ENCODE data around the gene KASH5.

Gene KASH5

DNA sequence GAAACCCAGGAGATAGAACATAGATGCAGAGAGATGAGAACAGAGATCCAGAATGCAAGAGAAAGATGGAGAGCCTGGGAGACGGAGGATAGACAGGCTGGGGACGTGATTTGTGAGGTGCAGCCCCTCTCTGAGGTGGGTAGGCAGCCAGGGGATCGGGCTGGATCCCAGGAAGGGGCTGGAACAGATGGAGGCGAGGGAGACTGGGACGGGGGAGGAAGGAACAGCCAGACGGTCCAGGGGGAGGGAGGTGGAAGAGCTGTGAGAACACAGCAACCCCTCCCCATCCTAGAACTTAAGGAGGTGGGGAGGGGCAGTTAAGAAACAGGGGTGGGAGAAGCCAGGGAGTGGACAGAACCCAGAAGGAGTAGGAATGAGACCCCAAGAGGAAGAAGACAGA, 50.2 kb downstream of the KASH5 start:
- no peaks in the 10 kb centered on the region for H3K9me2 ChIP-seq (ENCODE audit: low read depth, low read length)
- H4K20me1 ChIP-seq (ENCODE audit: insufficient read depth, low read length) = no peaks in the 10 kb centered on the region
- no peaks in the 10 kb centered on the region for H3K9me3 ChIP-seq (ENCODE audit: low read length)
- no peak overlapping the region for H3K27ac ChIP-seq (ENCODE audit: low read depth, low read length, poor library complexity, severe bottlenecking)
- H3K9ac ChIP-seq (ENCODE audit: low read length) = no peak overlapping the region
- peaks cover 6% of the 10 kb centered on the region for H3K4me1 ChIP-seq (ENCODE audit: insufficient read depth, low read length, severe bottlenecking)
- H3F3A ChIP-seq (ENCODE audit: insufficient read depth, low read length) = peaks cover 6% of the 10 kb centered on the region; the same call in 1 of the 2 replicates
- no peak overlapping the region for H2AFZ ChIP-seq (ENCODE audit: low read length)
- TF ChIP-seq, protein P1, sequence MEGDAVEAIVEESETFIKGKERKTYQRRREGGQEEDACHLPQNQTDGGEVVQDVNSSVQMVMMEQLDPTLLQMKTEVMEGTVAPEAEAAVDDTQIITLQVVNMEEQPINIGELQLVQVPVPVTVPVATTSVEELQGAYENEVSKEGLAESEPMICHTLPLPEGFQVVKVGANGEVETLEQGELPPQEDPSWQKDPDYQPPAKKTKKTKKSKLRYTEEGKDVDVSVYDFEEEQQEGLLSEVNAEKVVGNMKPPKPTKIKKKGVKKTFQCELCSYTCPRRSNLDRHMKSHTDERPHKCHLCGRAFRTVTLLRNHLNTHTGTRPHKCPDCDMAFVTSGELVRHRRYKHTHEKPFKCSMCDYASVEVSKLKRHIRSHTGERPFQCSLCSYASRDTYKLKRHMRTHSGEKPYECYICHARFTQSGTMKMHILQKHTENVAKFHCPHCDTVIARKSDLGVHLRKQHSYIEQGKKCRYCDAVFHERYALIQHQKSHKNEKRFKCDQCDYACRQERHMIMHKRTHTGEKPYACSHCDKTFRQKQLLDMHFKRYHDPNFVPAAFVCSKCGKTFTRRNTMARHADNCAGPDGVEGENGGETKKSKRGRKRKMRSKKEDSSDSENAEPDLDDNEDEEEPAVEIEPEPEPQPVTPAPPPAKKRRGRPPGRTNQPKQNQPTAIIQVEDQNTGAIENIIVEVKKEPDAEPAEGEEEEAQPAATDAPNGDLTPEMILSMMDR (IDR thresholded peaks at IDR 0.05; ENCODE audit: low read length) = no peak
- no peak for TF ChIP-seq EZH2 (IDR thresholded peaks at IDR 0.05; ENCODE audit: borderline replicate concordance, low read length)
- no peak overlapping the region for H3K4me2 ChIP-seq (ENCODE audit: low read length)
- H3K36me3 ChIP-seq (ENCODE audit: insufficient read depth, low read length) = no peaks in the 10 kb centered on the region
- no peaks in the 10 kb centered on the region for H3K79me2 ChIP-seq (ENCODE audit: insufficient read depth, low read length)
- no peak overlapping the region for H3K4me3 ChIP-seq (ENCODE audit: low read depth, low read length, poor library complexity, severe bottlenecking)
- H3K27me3 ChIP-seq (ENCODE audit: insufficient read depth, low read length) = peaks cover 19% of the 10 kb centered on the region

DNA sequence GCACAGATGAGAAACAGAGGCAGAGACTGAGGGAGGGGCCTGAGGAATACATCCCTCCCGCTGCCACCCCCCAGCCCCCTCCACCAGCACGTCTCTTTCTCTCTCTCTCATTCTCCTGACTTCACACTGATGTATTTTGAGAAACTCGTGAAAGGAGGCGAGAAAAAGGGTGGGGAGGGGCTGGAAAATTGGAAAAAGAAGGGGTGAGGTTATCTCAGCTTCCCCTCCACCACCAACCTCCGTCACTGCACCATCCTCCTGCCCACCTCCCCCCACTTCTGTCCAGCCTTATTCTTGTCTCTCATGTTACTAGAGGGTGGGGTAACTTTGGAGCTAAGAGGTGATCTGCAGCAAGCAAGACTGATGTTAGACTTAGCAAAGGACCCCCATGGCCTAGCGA, 51.8 kb downstream of the KASH5 start:
- H3K4me2 ChIP-seq (ENCODE audit: low read length) = no peak overlapping the region
- H2AFZ ChIP-seq (ENCODE audit: low read length) = no peak overlapping the region
- H4K20me1 ChIP-seq (ENCODE audit: insufficient read depth, low read length) = no peaks in the 10 kb centered on the region
- TF ChIP-seq, protein P1 (IDR thresholded peaks at IDR 0.05; ENCODE audit: low read length) = no peak
- no peak for TF ChIP-seq EZH2 (IDR thresholded peaks at IDR 0.05; ENCODE audit: borderline replicate concordance, low read length)
- no peak overlapping the region for H3K4me3 ChIP-seq (ENCODE audit: low read depth, low read length, poor library complexity, severe bottlenecking)
- no peak overlapping the region for H3K27ac ChIP-seq (ENCODE audit: low read depth, low read length, poor library complexity, severe bottlenecking)
- no peaks in the 10 kb centered on the region for H3K9me2 ChIP-seq (ENCODE audit: low read depth, low read length)
- no peaks in the 10 kb centered on the region for H3K79me2 ChIP-seq (ENCODE audit: insufficient read depth, low read length)
- no peak overlapping the region for H3K9ac ChIP-seq (ENCODE audit: low read length)
- no peaks in the 10 kb centered on the region for H3K36me3 ChIP-seq (ENCODE audit: insufficient read depth, low read length)
- H3K9me3 ChIP-seq (ENCODE audit: low read length) = no peaks in the 10 kb centered on the region
- H3F3A ChIP-seq (ENCODE audit: insufficient read depth, low read length) = peaks cover 6% of the 10 kb centered on the region; the same call in 1 of the 2 replicates
- H3K27me3 ChIP-seq (ENCODE audit: insufficient read depth, low read length) = peaks cover 19% of the 10 kb centered on the region
- H3K4me1 ChIP-seq (ENCODE audit: insufficient read depth, low read length, severe bottlenecking) = peaks cover 11% of the 10 kb centered on the region

DNA sequence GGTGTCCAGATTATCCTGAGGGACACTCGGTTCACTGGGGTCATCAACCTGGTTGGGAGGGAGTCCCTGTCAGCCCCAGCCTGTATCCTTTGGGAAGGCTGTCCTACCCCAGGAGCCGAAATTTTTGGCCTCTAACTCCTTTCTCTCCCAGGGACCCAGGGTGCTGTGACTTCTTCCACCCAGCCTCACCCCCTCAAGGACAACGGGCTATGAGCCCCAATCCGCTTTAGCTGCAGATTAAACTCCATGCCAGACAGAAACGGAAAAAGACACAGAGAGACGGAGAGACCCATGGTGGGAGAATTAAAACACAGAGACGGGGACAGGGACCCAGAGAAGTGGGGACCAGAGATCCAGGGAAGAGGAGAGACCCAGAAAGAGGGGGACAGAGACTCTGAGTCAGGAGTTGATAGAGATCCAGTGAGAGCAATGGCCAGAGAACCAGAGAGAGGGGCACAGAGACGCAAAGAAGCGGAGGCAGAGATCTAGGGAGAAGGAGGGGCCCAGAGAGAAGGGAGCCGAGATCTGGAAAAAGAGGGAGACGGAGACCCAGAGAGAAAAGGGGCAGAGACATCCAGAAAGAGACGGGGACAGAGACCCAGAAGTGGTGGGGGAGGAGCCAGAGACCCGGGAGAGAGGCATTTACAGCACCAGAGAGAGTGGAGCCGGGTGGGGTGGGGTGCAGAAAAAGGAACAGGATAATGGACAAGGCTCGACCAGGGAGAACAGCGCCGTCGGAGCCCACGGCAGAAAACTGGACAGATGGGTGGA, 52.6 kb downstream of the KASH5 start:
- Histone ChIP-seq H2AFZ (ENCODE audit: low read length) (no peak overlapping the region), H3K27me3 (ENCODE audit: insufficient read depth, low read length) (peaks cover 19% of the 10 kb centered on the region), H3K4me3 (ENCODE audit: low read depth, low read length, poor library complexity, severe bottlenecking) (no peak overlapping the region)

More for the DNA sequence above, 52.6 kb downstream of the KASH5 start:
- Histone ChIP-seq H3K9me3 (ENCODE audit: low read length) (no peaks in the 10 kb centered on the region), H3K36me3 (ENCODE audit: insufficient read depth, low read length) (no peaks in the 10 kb centered on the region), H3K27ac (ENCODE audit: low read depth, low read length, poor library complexity, severe bottlenecking) (no peak overlapping the region), H4K20me1 (ENCODE audit: insufficient read depth, low read length) (no peaks in the 10 kb centered on the region), H3K9ac (ENCODE audit: low read length) (no peak overlapping the region), H3K4me1 (ENCODE audit: insufficient read depth, low read length, severe bottlenecking) (peaks cover 11% of the 10 kb centered on the region), H3K79me2 (ENCODE audit: insufficient read depth, low read length) (no peaks in the 10 kb centered on the region), H3K9me2 (ENCODE audit: low read depth, low read length) (no peaks in the 10 kb centered on the region), H3F3A (ENCODE audit: insufficient read depth, low read length) (peaks cover 6% of the 10 kb centered on the region), H3K4me2 (ENCODE audit: low read length) (no peak overlapping the region)
- TF ChIP-seq, protein P1 (IDR thresholded peaks at IDR 0.05; ENCODE audit: low read length) = no peak
- TF ChIP-seq EZH2 (IDR thresholded peaks at IDR 0.05; ENCODE audit: borderline replicate concordance, low read length) = no peak
